Adrenal gland (tissue), 5 donors: ENCODE measurements around the gene NPAS4.

Source experiments
- POLR2A ChIP-seq, 2 donors: fragments of 450-650 bp; IDR thresholded peaks; one replicate each; pipeline ENCODE4 v1.6.1; 2017; ENCODE audit warnings: antibody characterized with exemption in 2 of 2, mild to moderate bottlenecking in 2 of 2, moderate library complexity in 1 of 2
- TF ChIP-seq, protein P1 (sequence below), 6 experiments: fragments of 450-650 bp in 4 of 6; fragments of 200-600 bp in 2 of 6; sonication (generic) in 1 of 6; IDR thresholded peaks; 1 replicate in 5 of 6; 2 replicates in 1 of 6; pipeline versions ENCODE4 v1.5.1 to v1.8.0; 2016 to 2021; ENCODE audit warnings: antibody characterized with exemption in 6 of 6, mild to moderate bottlenecking in 2 of 6, moderate library complexity in 1 of 6
- donor health status: DM: no; HTN: no; CAD: no.

DNA sequence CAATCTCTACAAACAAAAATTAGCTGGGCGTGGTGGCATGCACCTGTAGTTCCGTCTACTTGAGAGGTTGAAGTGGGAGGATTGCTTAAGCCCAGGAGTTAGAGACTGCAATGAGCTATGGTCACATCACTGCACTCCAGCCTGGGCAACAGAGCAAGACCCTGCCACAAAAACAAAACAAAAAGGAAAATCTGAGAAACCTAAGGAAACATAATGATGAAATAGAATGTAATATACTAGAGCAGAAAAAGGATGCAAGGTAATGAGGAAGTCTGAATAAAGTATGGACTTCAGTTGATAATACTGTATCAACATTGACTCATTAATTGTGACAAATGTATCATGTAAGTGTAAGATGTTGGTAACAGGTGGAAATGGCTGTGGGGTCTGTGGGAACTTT, 8.1 kb downstream of the NPAS4 start:
- no peak for TF ChIP-seq POLR2A (IDR thresholded peaks at IDR 0.05)
- TF ChIP-seq, protein P1, sequence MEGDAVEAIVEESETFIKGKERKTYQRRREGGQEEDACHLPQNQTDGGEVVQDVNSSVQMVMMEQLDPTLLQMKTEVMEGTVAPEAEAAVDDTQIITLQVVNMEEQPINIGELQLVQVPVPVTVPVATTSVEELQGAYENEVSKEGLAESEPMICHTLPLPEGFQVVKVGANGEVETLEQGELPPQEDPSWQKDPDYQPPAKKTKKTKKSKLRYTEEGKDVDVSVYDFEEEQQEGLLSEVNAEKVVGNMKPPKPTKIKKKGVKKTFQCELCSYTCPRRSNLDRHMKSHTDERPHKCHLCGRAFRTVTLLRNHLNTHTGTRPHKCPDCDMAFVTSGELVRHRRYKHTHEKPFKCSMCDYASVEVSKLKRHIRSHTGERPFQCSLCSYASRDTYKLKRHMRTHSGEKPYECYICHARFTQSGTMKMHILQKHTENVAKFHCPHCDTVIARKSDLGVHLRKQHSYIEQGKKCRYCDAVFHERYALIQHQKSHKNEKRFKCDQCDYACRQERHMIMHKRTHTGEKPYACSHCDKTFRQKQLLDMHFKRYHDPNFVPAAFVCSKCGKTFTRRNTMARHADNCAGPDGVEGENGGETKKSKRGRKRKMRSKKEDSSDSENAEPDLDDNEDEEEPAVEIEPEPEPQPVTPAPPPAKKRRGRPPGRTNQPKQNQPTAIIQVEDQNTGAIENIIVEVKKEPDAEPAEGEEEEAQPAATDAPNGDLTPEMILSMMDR (IDR thresholded peaks at IDR 0.05) = no peak
